ENCODE data around the gene PBOV1. TPM values are rescaled to one million over a fixed set of nuclear protein-coding genes. Genes with fewer than 3 reads are reported as not detected.

The PBOV1 gene
- total RNA-seq, 1 experiment from 2014 or later, result not detected

DNA sequence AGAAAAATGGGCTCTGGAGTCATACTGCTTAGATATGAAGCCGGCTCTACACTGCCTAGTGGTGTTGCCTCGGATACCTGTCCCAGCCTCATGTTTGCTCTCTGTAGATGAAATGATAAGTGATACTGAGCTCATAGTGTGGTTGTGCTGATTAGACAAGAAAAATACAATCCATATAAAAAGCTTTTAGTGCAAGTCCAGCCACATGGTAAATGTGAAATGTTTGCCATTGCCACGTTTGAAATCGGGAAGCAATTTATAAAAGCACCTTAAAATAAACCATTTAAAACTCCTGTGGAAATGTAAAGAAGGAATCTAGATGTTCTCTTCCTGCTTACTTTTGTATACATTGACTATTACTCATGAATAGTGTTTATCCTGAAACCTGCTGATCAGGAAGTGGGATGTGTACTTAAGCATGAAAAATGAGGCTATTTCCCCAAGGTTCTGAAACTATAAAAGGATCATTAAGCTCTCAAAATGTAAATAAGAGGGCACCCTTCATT lies 13.1 kb upstream of the PBOV1 start (continued):
- TF ChIP-seq EGR1 (IDR thresholded peaks at IDR 0.05; ENCODE audit: low read depth), result no peak
- no peak for TF ChIP-seq JUND (IDR thresholded peaks at IDR 0.05)
- TF ChIP-seq, protein P1, sequence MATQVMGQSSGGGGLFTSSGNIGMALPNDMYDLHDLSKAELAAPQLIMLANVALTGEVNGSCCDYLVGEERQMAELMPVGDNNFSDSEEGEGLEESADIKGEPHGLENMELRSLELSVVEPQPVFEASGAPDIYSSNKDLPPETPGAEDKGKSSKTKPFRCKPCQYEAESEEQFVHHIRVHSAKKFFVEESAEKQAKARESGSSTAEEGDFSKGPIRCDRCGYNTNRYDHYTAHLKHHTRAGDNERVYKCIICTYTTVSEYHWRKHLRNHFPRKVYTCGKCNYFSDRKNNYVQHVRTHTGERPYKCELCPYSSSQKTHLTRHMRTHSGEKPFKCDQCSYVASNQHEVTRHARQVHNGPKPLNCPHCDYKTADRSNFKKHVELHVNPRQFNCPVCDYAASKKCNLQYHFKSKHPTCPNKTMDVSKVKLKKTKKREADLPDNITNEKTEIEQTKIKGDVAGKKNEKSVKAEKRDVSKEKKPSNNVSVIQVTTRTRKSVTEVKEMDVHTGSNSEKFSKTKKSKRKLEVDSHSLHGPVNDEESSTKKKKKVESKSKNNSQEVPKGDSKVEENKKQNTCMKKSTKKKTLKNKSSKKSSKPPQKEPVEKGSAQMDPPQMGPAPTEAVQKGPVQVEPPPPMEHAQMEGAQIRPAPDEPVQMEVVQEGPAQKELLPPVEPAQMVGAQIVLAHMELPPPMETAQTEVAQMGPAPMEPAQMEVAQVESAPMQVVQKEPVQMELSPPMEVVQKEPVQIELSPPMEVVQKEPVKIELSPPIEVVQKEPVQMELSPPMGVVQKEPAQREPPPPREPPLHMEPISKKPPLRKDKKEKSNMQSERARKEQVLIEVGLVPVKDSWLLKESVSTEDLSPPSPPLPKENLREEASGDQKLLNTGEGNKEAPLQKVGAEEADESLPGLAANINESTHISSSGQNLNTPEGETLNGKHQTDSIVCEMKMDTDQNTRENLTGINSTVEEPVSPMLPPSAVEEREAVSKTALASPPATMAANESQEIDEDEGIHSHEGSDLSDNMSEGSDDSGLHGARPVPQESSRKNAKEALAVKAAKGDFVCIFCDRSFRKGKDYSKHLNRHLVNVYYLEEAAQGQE (IDR thresholded peaks at IDR 0.05; ENCODE audit: low read depth), result no peak
- TF ChIP-seq ZFX (IDR thresholded peaks at IDR 0.05), result no peak

GRCh38 chr6:138230759-138231380 lies 12.6 kb upstream of the PBOV1 start:
- intact Hi-C loops (cut with micrococcal nuclease), result no loop called here
- ChIA-PET POLR2A (no interaction called here), CTCF (no interaction called here), RAD21 (ENCODE audit: low non-redundant PET in 1 of 2, low total read pairs in 2 of 2, uncharacterized antibody in 2 of 2, unreplicated experiment in 2 of 2) (no interaction called here)
- Histone ChIP-seq H3K27me3 (ENCODE audit: insufficient read depth, low read length) (no peaks in the 10 kb centered on the region), H3K9me3 (ENCODE audit: control insufficient read depth in 1 of 2, insufficient read depth in 1 of 2, low read depth in 1 of 2, low read length in 2 of 2) (no peaks in the 10 kb centered on the region), H3K9me2 (ENCODE audit: insufficient read depth) (no peaks in the 10 kb centered on the region), H3K4me2 (ENCODE audit: low read length) (no peak overlapping the region), H2AFZ (ENCODE audit: low read depth, low read length, poor library complexity, severe bottlenecking) (no peak overlapping the region), H3K36me3 (ENCODE audit: control insufficient read depth in 1 of 2, insufficient read depth in 2 of 2, low read length in 2 of 2) (no peaks in the 10 kb centered on the region), H3K27ac (ENCODE audit: low read depth, low read length) (no peak overlapping the region), H3K4me1 (ENCODE audit: control insufficient read depth in 1 of 2, insufficient read depth in 2 of 2, low read length in 2 of 2) (no peaks in the 10 kb centered on the region), H3K79me2 (ENCODE audit: insufficient read depth, low read length) (no peaks in the 10 kb centered on the region), H4K20me1 (ENCODE audit: insufficient read depth) (no peaks in the 10 kb centered on the region), H3K9ac (ENCODE audit: low read length) (no peak overlapping the region), H3K4me3 (replicated peaks in 1 of 2; ENCODE audit: low read depth in 1 of 2, low read length in 2 of 2) (no peak overlapping the region)
- BruUV-seq (replicated peaks), result no TSS peak
- ATAC-seq, result no peak
- no peak for DNase-seq (ENCODE audit: low read depth, low spot score)
- TF ChIP-seq JUND (IDR thresholded peaks at IDR 0.05) (no peak), POLR2A (IDR thresholded peaks at IDR 0.05; ENCODE audit: borderline replicate concordance, extremely low read depth, insufficient read depth, insufficient read length) (no peak), ZFX (IDR thresholded peaks at IDR 0.05) (no peak), EZH2phosphoT487 (IDR thresholded peaks at IDR 0.05; ENCODE audit: borderline replicate concordance) (no peak), SP1 (IDR thresholded peaks at IDR 0.05; ENCODE audit: low read depth) (no peak), YY1 (IDR thresholded peaks at IDR 0.05; ENCODE audit: extremely low read depth, insufficient replicate concordance, low read depth, low read length) (no peak), EZH2 (IDR thresholded peaks at IDR 0.05) (no peak), TCF7L2 (IDR thresholded peaks at IDR 0.05; ENCODE audit: borderline replicate concordance, extremely low read depth, insufficient read depth, insufficient read length) (no peak), EGR1 (IDR thresholded peaks at IDR 0.05; ENCODE audit: low read depth) (no peak), POLR2AphosphoS5 (IDR thresholded peaks at IDR 0.05; ENCODE audit: low read depth, low read length) (no peak), CBX3 (IDR thresholded peaks at IDR 0.05; ENCODE audit: low read depth) (no peak), RAD21 (IDR thresholded peaks at IDR 0.05; ENCODE audit: low read depth) (no peak), SIN3A (IDR thresholded peaks at IDR 0.05; ENCODE audit: low read depth) (no peak), CTCF (IDR thresholded peaks at IDR 0.05 in 2 of 3, conservative IDR thresholded peaks at IDR 0.05 in 1 of 3; ENCODE audit: borderline replicate concordance in 1 of 3, insufficient read depth in 1 of 3, low read depth in 2 of 3, low read length in 2 of 3) (no peak)
- TF ChIP-seq, protein P1 (IDR thresholded peaks at IDR 0.05; ENCODE audit: low read depth), result no peak
- TF ChIP-seq, protein P2, sequence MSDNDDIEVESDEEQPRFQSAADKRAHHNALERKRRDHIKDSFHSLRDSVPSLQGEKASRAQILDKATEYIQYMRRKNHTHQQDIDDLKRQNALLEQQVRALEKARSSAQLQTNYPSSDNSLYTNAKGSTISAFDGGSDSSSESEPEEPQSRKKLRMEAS (IDR thresholded peaks at IDR 0.05), result no peak
